ENCODE measurements around the gene FAM181A.

- TF ChIP-seq CREB1 (CRISPR knock-in tag; IDR thresholded peaks at IDR 0.05; ENCODE audit: low read depth): no peak
- TF ChIP-seq POLR2AphosphoS5 (IDR thresholded peaks at IDR 0.05; ENCODE audit: low read depth): no peak
- TF ChIP-seq CTCF (conservative IDR thresholded peaks at IDR 0.05; ENCODE audit: low read depth in 2 of 2): no peak
- TF ChIP-seq ZNF331 (CRISPR knock-in tag; IDR thresholded peaks at IDR 0.05; ENCODE audit: low read depth): no peak
- TF ChIP-seq JUNB (IDR thresholded peaks at IDR 0.05; ENCODE audit: unreplicated experiment): no peak
- TF ChIP-seq EZH2 (IDR thresholded peaks at IDR 0.05; ENCODE audit: low read depth, unreplicated experiment): no peak
- no peak for TF ChIP-seq REST (IDR thresholded peaks at IDR 0.05; ENCODE audit: unreplicated experiment)
- TF ChIP-seq NANOG (IDR thresholded peaks at IDR 0.05; ENCODE audit: borderline replicate concordance): no peak
- TF ChIP-seq EZH2phosphoT487 (IDR thresholded peaks at IDR 0.05; ENCODE audit: unreplicated experiment): no peak
- no peak for TF ChIP-seq ZNF114 (CRISPR knock-in tag; IDR thresholded peaks at IDR 0.05)
Observed at GRCh38 chr14:93949511-93950075, 22.4 kb downstream of the FAM181A start.
